GM21526 (cell line): ENCODE data around the gene SPAG8.
A peak's percentile ranks its signal among the peaks of the same experiment; 100 is the strongest.

Experiments
- ATAC-seq: cut with Tn5 transposase; IDR thresholded peaks from one replicate; pipeline ENCODE4 v1.9.1; 2021; ENCODE audit warnings: moderate library complexity; ENCODE audit not compliant: unreplicated experiment, low FRiP score

The SPAG8 gene

GRCh38 chr9:35840881-35841644 is 29.0 kb upstream of the SPAG8 start:
- ATAC-seq, result no peak

DNA sequence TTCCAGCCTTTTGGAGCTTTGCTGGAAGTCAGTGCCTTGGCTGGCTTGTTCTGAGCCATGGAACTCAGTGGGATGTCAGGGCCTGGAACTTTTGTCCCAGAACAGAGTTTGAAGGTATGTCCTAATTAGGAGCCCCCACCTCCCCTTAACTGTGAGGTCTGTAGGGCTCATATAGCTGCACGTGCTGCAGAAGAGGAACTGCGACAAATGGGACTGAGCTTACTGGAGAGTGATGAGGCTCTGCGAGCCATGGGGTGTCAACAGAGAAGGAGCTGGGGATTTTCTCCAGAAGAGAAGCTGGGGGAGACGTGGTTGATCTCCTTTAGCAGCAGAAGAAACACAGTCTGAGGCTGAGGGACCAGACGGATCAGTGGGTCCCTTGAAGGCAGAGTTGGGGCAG is 27.9 kb upstream of the SPAG8 start:
- ATAC-seq, result no peak

- no peak for ATAC-seq
These were observed 24.5 kb upstream of the SPAG8 start for GRCh38 chr9:35836595-35836994.

DNA sequence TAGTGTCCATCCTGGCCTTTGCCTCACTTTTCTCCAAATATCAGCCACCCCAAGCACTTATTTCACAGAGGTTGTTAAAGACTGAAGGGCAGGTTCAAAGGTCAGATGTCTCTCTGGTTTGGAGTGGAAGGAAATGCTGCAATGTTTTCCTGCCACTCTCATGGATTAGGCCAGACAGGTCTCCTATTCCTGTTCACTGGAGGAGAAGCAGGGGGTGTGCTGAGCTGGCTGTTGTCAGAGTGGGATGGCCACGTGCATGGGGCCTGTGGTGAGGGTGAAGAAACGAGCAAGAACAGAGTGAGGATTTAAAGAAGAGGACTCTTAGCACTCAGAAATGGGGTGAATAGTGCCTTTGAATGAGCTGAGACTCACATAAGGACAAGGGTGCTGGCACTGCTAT is 23.7 kb upstream of the SPAG8 start:
- no peak for ATAC-seq

DNA sequence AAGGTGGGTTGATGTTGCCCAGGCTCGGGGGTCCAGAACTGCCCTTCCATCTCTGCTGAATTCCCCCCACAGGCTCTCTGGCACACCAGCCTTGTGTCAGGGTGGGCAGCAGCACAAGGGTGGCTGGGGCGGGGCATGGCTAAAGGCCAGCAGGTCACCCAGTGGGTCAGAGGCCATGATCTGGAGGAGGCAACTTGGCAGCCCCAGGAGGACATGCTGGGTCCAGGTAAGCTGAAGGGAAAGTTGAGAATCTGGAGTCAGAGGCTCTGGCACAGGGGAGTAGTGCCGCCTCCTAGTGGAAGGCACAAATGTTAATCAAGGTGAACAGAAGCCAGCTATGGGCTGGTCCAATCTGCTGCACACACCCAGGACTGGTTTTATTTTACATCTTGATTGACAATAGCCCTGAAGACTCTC is 23.2 kb upstream of the SPAG8 start:
- no peak for ATAC-seq

- no peak for ATAC-seq
These were observed 22.5 kb upstream of the SPAG8 start for GRCh38 chr9:35834260-35835215.

- ATAC-seq, result no peak
These were observed 20.8 kb upstream of the SPAG8 start for GRCh38 chr9:35832814-35833213.

- no peak for ATAC-seq
These were observed 19.0 kb upstream of the SPAG8 start for GRCh38 chr9:35831040-35831439.

DNA sequence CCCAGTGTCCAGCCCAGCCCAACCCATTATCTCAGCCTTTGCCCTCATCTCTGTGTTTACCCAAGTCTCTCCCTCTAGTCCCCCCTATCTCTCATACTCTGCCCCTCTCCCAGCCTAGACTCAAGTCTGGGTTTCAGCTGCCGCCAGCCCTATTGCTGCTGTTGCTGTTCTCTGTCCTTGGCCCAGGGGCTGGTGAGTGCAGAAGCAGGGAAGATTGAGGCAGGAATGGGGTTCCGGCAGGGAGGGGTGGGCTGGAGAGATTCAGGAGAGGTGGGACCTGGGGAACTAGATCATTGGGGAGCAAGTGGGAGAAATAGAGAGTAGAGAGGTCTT is 17.7 kb upstream of the SPAG8 start:
- no peak for ATAC-seq

GRCh38 chr9:35829084-35829763 is 17.2 kb upstream of the SPAG8 start, which contains the start of gene TMEM8B:
Gene TMEM8B, plus strand, starts transcription at chr9:35829228. Its CDS starts 220 bp downstream, at chr9:35829448.
- ATAC-seq, result no peak

DNA sequence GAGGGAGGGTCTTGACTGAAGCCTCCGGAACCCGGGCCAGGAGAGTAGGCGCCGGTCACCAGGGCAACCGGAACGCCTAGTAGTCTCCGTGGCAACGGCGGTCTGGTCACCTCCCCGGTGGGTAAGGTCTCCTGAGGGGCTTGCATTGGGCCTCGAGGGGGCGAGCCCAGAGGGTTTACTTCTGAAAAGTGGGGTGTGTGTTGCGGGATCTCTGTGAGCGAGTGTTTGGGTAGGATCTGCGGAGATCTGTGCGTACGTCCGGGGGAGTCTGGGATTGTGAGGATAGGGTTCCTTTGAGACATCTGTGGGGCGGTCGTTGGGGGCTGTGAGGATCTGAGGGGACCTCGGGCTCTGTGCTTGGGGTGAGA is 16.6 kb upstream of the SPAG8 start, which contains the start of gene FAM221B:
Gene FAM221B, minus strand, starts transcription at position 17 of the 368 bp plus-strand sequence. CDS start 2,571 bp downstream, outside the sequence.
- no peak for ATAC-seq

DNA sequence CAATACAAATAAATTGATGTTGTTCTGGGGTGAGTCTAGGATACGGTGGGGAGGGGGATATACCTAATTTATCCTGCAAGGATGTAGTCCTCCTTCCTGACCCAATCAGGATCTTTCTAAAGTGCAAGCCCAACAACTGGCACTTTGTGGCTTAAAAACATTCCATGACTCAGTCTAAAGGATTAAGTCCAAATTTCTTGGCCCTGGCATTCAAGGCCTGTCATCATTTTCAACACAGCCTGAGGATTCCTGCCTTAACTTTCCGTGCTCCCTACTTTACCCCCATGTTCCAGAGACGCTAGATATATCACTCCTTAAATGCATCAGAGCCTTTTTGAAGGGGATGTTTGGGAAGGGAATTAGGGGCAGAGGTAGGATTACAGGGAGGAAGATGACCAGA is 15.4 kb upstream of the SPAG8 start:
- no peak for ATAC-seq

- ATAC-seq, result peak; percentile 43
These were observed 14.1 kb upstream of the SPAG8 start for GRCh38 chr9:35826071-35826701.

DNA sequence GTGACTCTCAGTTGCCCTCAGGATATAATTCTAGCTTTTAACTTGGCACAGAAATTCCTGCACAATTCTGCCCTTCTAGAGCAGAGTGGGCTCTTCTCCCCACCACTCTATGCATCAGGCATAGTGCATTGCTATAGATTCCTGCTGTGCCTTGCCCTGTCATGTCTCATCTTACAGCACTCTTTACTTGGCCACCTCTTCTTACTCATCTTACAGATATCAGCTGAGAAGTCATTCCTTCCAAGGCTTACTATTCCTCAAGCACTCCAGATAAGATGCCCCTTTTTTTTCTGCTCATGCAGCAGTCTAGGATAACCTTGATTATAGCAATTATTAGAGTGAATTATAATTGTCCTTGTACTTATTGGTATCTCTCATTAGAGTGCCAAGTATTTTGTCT is 10.9 kb upstream of the SPAG8 start:
- ATAC-seq, result no peak

DNA sequence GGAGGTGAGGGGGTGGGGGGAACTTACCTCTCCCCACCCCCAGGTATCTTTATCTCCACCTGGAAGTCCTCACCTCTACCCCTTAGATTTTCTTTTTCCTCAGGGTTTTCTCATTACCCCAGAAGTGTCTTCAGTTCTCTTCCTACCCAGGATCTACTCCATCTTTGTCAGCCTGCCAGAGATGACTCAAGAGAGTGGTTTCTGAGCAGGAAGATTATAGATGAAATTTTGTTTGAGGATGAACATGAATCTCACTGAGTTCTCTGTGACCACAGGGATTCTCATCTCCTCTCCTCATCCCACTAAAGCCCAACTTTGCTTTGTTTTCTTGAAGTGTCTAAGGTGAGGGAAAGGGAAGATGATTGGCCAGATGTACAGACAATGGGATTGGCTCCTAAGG is 8.0 kb upstream of the SPAG8 start:
- ATAC-seq, result no peak

GRCh38 chr9:35818341-35818740 is 6.3 kb upstream of the SPAG8 start:
- ATAC-seq, result no peak

- no peak for ATAC-seq
These were observed 4.6 kb upstream of the SPAG8 start for GRCh38 chr9:35816708-35817107.

DNA sequence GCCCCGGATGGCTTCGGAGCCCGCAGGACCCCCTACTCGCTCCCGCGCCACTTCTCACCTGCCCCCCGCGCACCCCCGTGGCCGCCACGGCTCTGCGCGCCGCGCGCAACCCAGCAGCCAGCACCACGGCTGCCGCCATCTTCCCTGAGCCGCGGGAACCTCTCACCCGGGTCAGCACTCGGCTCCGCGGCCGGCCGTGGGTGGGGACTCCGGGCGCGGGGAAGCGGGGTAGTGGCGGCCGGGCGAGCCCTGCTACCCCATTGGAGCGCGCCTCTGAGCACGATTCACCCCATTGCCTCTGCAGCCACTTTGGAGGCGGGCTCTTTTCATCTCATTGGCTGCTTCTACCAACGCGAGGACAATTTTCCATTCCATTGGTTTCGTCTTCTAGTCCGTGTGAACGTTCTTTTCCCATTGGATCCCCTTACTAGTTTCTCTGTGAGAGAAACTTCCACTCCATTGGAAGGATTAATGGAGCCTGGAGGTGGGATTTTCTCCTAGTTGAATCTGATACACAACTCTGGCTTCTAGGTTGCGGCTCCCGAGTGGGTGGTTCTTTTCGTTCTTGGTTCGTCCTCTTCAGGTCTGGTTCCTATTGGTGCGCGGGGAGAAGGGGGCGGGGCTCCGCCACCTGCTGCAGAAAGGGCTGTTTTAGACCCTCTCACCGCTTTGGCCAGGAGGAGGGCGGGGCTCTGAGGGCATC is 2.9 kb upstream of the SPAG8 start, which contains the start of gene HINT2:
Gene HINT2, minus strand, starts transcription at position 202 of the 703 bp plus-strand sequence. Its CDS starts 63 bp downstream, at position 139.
- ATAC-seq, result peak; percentile 68

GRCh38 chr9:35814106-35814840 is 2.2 kb upstream of the SPAG8 start:
- peak; percentile 16 for ATAC-seq
